Skeletal muscle tissue (tissue), 4 donors: Measurements from ENCODE around the gene NGF. TPM values are rescaled to one million over a fixed set of nuclear protein-coding genes. Genes with fewer than 3 reads are reported as not detected.

Experiments
- H3K27ac ChIP-seq: one replicate; pipeline ENCODE4 v1.7.0; 2013; ENCODE audit warnings: mild to moderate bottlenecking, low read depth, low read length, inconsistent platforms
- H3K27me3 ChIP-seq, 3 donors: one replicate each; pipeline ENCODE4 v1.7.0; 2013; ENCODE audit warnings: low read length in 3 of 3; ENCODE audit not compliant: control insufficient read depth in 3 of 3, insufficient read depth in 3 of 3
- H3K36me3 ChIP-seq, 3 donors: one replicate each; pipeline ENCODE4 v1.7.0; 2013; ENCODE audit warnings: low read length in 3 of 3; ENCODE audit not compliant: control insufficient read depth in 3 of 3, insufficient read depth in 3 of 3
- H3K4me1 ChIP-seq, 3 donors: one replicate each; pipeline ENCODE4 v1.7.0; 2013; ENCODE audit warnings: low read length in 3 of 3, mild to moderate bottlenecking in 3 of 3; ENCODE audit not compliant: control insufficient read depth in 3 of 3, insufficient read depth in 3 of 3
- H3K4me3 ChIP-seq, 3 donors: one replicate each; pipeline ENCODE4 v1.7.0; 2013; ENCODE audit warnings: low read length in 3 of 3
- H3K9ac ChIP-seq, 3 donors: one replicate each; pipeline ENCODE4 v1.7.0; 2013; ENCODE audit warnings: low read length in 3 of 3, mild to moderate bottlenecking in 3 of 3, moderate library complexity in 2 of 3, low read depth in 1 of 3
- H3K9me3 ChIP-seq, 3 donors: one replicate each; pipeline ENCODE4 v1.7.0; 2013; ENCODE audit warnings: low read length in 3 of 3; ENCODE audit not compliant: control insufficient read depth in 3 of 3
- total RNA-seq: library from RNA; depleted of rRNA; stranded (reverse); fragments of >200 nt; gene quantifications from one replicate; pipeline ENCODE4 v1.2.3, GENCODE V29; 2014
- donor health status: Osteomylitis.

NGF gene
- total RNA-seq, 1 donor from 2014 or later = 2.1 TPM

DNA sequence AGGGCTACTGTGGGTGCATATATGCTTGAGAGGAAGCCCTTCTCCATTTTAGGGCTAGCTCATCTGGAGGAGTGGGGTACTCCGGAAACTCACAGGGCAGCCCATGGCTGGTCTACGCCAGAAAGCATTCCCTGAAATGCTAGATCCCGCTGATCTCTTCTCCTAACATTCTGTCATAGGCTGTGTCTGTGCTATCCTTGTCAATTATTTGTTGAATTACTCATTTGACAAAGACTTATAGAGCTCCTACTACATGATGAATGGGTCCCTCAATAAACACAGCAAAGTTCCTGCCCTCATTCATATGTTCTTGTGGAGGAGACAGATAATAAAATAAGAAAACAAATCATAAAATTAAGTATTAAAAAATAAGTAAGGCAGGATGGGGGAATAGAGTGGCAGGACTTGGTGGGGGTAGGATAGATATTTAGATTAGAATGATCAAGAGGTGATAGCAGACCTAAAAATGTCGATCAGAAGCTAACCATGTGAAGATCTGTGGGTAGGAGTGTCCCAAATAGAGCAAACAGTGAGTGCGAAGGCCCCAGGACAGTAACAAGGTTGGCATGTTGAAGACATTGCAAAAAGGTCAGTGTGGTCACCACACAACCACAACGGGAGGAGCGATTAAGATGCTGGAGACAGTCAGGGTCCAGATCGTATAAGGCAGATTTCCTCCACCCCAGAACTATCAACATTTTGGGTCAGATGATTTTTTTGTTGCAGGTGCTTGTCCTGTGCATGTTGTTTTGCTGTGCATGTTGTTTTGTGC, 13.2 kb downstream of the NGF start:
- no peak overlapping the region for H3K4me3 ChIP-seq
- H3K4me1 ChIP-seq = peaks cover 0 to 3% (median 0%) of the 10 kb centered on the region in 3 donors
- no peaks in the 10 kb centered on the region for H3K9me3 ChIP-seq
- H3K27me3 ChIP-seq = no peaks in the 10 kb centered on the region
- no peak overlapping the region for H3K27ac ChIP-seq
- H3K9ac ChIP-seq = no peak overlapping the region
- no peaks in the 10 kb centered on the region for H3K36me3 ChIP-seq

DNA sequence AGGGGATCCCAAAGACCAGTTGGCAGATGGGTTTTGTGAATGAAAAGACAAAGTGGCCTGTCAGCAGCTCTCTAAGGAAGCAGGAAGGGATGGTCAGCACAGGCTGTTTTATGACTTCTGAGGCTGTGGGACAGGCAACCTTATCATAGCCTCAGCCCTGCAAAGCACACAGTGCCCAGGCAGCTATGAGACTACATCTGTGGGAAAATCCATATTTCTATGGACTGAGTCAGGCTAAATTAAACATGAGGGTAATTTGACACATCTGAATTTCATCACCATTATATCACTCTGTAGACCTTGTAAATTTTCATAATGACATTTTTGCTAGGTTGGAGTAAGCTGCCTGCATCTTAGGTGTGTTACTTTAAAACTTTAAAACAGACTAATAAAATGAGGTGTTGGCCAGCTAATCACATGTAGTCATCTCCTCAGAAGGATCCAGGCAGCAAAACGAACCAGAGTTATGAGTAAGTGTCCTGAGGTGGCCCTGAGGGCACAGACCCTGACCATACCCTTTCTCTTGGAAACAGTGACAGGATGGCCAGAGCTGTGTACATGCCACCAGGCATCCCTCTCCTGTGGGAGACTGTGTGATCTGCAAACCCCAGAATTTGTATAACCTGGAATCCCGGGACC, 14.6 kb downstream of the NGF start:
- Histone ChIP-seq H3K4me3 (no peak overlapping the region), H3K27me3 (no peaks in the 10 kb centered on the region), H3K36me3 (no peaks in the 10 kb centered on the region), H3K9me3 (no peaks in the 10 kb centered on the region), H3K27ac (no peak overlapping the region), H3K4me1 (peaks cover 0 to 3% (median 0%) of the 10 kb centered on the region in 3 donors), H3K9ac (no peak overlapping the region)

DNA sequence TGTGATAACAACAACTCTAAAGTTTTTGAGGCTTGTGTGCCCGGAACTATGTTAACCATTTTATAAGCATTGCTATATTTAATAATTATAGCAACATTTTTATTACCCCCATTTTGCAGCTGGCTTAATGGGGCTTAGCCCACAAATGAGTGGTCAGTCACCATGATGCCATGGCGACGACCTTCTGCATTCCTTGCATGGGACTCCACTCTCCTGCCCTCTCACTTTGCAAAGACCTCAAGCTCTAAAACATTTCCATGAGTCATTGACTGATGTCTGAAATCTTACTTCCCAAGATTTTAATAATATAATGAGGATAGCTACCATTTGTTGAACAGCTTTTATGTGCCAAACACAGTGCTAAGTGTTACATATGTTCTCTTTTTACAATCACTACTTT, 15.4 kb downstream of the NGF start:
- no peaks in the 10 kb centered on the region for H3K9me3 ChIP-seq
- no peak overlapping the region for H3K4me3 ChIP-seq
- H3K27ac ChIP-seq = no peak overlapping the region
- no peaks in the 10 kb centered on the region for H3K27me3 ChIP-seq
- H3K9ac ChIP-seq = no peak overlapping the region
- no peaks in the 10 kb centered on the region for H3K36me3 ChIP-seq
- peaks cover 0 to 3% (median 0%) of the 10 kb centered on the region in 3 donors for H3K4me1 ChIP-seq

DNA sequence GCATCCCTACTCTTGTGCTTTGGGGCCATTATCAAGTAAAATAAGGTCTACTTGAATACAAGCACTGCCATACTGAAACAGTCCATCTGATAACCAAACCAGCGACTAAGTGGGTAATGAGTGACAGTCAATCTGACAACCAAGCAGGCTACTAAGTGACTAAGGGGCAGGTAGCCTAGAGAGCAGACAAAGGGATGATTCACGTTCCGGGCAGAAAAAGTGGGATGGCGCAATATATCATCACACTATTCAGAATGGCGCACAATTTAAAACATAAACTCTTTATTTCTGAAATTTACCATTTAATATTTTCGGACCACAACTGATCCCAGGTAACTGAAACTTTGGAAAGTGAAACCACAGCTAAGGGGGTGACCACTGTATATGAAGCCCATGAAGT, 17.7 kb downstream of the NGF start:
- H3K4me1 ChIP-seq = no peaks in the 10 kb centered on the region
- H3K27me3 ChIP-seq = no peaks in the 10 kb centered on the region
- H3K9ac ChIP-seq = no peak overlapping the region
- H3K36me3 ChIP-seq = no peaks in the 10 kb centered on the region
- no peak overlapping the region for H3K4me3 ChIP-seq
- no peak overlapping the region for H3K27ac ChIP-seq
- H3K9me3 ChIP-seq = no peaks in the 10 kb centered on the region

DNA sequence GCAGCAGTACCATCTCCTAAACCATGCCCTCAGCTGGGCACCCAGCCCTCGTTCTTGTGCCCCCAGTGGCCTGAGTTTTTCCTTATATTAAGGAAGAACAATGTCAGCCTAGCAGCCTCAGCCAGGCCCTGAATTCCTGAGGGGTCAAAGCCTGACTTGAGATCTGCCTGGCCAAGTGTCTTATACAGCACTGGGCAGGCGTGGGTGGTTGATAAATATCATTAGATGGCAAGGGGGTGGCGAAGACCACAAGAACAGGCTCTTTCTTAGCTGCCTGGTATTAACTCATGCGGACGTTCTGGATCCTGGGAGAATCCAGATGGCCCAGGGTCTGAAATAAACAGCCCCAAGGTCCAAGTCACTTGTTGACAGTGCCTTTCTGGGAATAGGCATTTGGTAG, 18.3 kb downstream of the NGF start:
- Histone ChIP-seq H3K27me3 (no peaks in the 10 kb centered on the region), H3K9ac (no peak overlapping the region), H3K36me3 (no peaks in the 10 kb centered on the region), H3K4me1 (no peaks in the 10 kb centered on the region), H3K9me3 (no peaks in the 10 kb centered on the region), H3K27ac (no peak overlapping the region), H3K4me3 (no peak overlapping the region)

- Histone ChIP-seq H3K27ac (no peak overlapping the region), H3K4me3 (no peak overlapping the region), H3K9ac (no peak overlapping the region), H3K9me3 (no peaks in the 10 kb centered on the region), H3K27me3 (no peaks in the 10 kb centered on the region), H3K36me3 (no peaks in the 10 kb centered on the region), H3K4me1 (peaks cover 0 to 10% (median 0%) of the 10 kb centered on the region in 3 donors)
Observed at GRCh38 chr1:115317101-115318012, 20.7 kb downstream of the NGF start.

- H3K9ac ChIP-seq = no peak overlapping the region
- no peak overlapping the region for H3K4me3 ChIP-seq
- H3K36me3 ChIP-seq = no peaks in the 10 kb centered on the region
- H3K27ac ChIP-seq = no peak overlapping the region
- no peaks in the 10 kb centered on the region for H3K9me3 ChIP-seq
- H3K27me3 ChIP-seq = no peaks in the 10 kb centered on the region
- peaks cover 0 to 10% (median 0%) of the 10 kb centered on the region in 3 donors for H3K4me1 ChIP-seq
Observed at GRCh38 chr1:115314765-115315164, 23.3 kb downstream of the NGF start.

DNA sequence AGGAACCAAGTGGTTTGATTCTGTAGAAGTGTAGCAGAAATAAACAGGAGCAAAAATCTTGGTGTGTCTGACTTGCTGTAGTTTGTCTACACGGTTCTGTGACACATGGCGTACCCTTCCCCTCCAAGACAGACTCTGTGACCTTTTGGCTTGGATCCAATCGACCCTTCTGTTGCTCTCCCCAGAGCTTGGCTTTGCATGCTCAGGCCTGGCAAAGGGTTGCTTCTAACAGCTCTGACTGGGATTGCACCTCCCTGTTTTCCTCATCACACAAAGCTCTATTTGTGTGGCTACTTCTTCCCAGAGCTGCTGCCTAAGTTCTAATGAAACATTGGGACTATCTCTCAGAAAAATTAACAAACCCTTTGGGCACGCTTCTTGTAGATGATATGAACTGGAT, 24.0 kb downstream of the NGF start:
- Histone ChIP-seq H3K36me3 (no peaks in the 10 kb centered on the region), H3K27me3 (no peaks in the 10 kb centered on the region), H3K4me3 (no peak overlapping the region), H3K27ac (no peak overlapping the region), H3K4me1 (peaks cover 0 to 10% (median 0%) of the 10 kb centered on the region in 3 donors), H3K9ac (no peak overlapping the region), H3K9me3 (no peaks in the 10 kb centered on the region)

- H3K9me3 ChIP-seq = no peaks in the 10 kb centered on the region
- H3K9ac ChIP-seq = no peak overlapping the region
- peaks cover 0 to 10% (median 0%) of the 10 kb centered on the region in 3 donors for H3K4me1 ChIP-seq
- H3K4me3 ChIP-seq = no peak overlapping the region
- H3K36me3 ChIP-seq = no peaks in the 10 kb centered on the region
- no peak overlapping the region for H3K27ac ChIP-seq
- no peaks in the 10 kb centered on the region for H3K27me3 ChIP-seq
Observed at GRCh38 chr1:115313182-115313581, 24.9 kb downstream of the NGF start.
